NCI-H1930 (cell line): ENCODE results near the gene KANK2.
"Not testable (repeated sequence)": the region's sequence is repeated elsewhere in the genome, so short reads cannot be mapped to it uniquely, and the experiment has no call there.

Source experiments
- DNase-seq, 2 experiments: peaks; one replicate each; lab custom pipeline; 2025; lab: John Stamatoyannopoulos, UW

The KANK2 gene

DNA sequence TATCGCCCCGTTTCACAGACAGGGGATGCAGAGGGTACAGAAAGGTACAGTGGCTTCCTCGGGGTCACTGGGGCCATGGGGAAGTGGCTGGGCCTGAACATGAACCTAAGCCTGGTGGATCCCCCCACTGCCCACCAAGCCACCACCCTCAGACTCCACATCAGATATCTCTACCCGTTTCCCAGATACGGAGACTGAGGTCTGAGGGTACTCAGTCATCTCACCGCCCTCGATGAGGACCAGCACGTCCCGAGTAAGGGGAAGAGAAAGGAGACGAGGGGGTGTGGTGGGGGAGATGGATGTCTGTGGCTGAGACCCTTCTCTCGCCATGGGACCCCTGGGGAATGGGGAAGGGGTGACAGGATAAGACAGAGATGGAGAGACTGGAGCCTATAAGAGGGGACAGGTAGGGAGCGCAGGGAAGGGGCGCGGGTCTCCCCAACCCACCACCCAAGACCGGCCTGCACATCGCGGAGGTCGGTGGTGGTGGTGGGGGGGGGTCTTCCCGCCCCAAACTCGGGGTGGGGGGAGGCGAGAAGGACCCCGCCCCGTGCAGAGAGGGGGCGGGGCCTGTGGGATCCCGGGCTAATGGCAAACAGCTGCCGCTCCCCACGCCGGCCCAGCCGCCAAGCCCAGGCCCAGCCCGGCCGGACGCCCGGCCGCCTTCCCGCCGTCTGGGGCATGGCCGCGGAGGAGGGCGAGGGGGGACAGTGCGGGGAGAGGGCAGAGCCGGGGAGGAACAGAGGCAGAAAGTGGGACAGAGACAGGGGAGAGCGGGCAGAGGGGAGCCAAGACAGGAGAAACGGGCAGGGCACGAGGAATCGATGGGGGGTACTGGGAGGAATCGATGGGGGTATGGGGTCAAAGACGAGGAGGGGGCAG, 698 bp downstream of the KANK2 start:
- DNase-seq, result no peak

DNA sequence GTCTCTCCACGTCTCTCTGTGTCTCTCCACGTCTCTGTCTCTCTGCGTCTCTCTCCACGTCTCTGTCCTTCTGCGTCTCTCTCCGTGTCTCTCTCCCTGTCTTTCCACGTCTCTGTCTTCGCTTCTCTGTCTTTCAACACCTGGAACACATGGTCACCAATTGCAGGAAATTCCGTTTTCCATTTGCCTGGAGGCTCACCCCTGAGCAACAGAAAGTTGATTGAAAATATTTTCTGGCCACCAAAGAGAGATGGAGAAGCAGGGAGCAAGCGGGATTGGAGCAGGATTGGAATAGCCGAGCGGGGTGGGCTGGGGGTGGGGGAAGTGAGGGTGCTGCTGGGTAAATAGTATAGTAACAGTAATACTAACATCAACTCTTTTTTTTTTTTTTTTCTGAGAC, 1.7 kb downstream of the KANK2 start:
- DNase-seq, result no peak

DNA sequence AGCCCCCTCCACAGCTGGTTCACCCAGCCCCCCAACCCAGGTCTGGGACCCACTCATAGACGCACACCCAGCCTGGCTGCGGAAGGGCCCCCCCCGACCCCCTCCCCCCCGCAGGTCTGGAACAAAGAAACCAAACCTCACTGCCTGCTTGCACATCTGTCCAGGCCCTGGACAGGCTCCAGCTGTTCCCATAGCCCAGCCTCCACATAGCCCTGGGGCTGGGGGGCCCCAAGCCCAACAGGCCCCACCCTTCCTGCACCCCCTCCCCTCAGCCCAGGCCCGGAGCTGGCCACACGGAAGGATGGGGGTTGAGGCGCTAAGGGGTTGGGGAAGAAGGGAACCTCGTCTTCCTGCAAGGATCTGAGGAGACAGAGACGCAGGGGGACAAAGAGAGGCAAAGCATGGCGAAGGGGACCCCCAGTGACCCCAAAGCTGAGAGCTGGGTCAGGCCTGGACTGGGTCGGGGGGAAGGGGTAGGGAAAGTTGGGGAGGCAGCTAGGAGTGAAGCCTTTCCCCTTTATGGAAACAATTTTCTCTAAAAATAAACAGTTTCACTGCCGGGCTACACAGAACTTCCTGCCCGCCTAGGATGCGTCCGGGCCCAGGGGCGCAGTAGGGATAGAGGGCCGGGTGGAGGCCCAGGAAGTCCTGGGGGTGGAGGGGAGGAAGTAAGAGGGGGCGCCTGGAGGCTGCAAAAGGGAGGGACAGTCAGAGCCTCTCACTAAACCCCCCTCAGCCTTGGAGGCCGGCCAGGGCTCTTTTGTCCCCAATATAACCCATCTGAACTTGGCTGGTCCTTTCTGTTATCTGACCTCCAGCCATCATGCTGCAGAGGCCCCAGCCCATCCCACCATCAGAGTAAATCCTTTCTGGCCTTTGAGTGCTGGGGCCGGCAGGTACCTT, 2.4 kb downstream of the KANK2 start:
- no peak for DNase-seq

DNA sequence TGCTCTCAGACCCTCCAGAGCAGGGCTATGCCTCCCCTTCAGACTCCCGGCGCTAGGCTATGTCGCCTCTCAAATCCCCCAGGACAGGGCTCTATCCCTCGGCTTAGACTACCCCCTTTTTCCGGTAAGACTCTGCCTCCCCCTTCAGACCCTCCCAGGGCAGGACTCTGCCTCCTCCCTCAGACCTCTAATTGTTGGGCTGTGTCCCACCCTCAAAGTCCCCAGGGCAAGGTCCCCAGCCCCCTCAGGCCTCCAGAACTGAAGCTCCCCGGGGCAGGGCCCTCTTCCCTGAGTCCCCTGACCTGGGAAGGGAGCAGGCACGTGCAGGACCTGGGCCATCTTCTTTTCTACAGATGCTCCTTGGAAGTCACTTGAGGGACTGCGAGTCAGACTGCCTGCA, 3.2 kb downstream of the KANK2 start:
- DNase-seq, result no peak

DNA sequence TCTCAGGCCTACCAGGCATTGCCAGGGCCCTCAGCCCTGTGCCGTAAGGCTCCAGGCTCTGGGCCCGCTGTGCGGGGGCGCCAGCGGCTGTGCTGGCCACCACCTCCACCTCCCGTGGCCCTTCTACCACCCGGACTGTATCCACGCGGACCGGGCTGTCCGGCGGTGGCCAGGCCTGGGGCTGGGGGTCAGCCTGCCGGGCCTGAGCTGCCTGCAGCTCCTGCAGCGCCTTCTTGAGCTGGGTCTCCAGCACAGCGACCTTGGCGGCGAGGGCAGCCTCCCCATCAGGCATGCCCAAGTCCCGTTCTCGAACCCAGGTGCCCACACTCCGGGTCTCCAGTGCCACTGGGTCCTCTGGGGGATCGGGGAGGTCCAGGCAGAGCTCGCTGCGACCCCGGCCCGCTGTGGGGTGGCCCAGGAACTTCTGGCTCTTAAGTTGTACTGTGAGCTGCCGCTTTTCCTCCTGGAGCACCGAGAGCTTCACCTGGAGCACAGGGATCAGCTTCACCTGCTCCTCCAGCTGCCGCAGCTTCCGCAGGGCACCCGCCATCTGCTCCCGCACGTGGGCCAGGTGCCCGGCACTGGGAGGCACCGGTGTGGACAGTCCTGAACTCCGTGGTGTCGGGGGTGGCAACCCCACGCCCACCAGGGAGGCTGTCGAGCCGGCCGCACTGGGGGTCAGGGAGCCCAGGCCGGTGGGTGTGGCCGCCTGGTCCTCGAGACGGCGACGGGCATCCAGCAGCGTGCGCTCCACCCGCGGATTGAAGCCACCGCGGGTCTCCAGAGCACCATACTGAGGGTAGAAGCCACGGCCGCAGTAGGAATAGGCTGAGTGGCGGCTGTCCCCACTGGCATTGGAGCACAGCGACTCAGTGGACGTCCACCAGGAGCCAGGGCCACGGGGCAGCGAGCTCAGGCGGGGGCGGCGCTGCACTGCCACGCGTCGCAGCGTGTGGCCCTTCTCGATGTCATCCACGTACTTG, 4.1 kb downstream of the KANK2 start:
- DNase-seq, result no peak

DNA sequence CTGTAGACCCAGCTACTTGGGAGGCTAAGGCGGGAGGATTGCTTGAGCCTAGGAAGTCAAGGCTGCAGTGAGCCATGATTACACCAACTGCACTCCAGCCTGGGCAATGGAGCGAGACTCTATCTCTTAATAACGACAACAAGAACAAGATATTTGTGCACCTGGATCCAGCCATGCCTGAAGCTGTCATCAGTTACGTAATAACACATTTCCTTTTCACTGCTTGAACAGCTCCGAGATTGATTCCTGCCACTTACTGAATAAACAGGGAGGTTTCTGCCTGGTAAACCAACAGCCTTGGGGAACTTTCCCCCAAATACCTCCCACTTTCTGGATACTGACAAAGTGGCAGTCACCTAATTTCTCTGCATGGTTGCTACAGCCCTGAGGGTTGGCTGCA, 5.4 kb downstream of the KANK2 start:
- no peak for DNase-seq

DNA sequence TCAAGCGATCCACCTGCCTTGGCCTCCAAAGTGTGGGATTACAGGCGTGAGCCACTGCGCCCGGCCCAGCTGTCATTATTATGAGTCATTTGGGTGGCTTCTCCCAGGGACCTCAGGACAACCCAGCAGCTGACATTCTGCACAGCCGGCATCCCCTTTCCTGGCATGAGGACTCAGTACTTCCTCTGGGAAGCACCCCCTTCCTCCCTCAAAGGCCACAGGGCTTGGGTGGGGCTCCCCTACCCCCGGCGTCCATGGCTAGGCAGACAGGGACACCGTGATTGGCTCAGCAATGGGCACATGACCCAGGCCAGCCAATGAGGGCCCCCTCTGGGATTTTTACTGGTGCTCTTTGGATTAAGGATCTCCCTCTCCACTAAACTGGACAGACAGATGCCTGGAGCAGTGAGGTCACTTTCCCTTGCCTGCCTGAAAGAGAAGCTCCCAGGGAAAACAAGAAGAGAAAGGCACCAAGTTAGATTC, 6.0 kb downstream of the KANK2 start:
- no peak for DNase-seq

DNA sequence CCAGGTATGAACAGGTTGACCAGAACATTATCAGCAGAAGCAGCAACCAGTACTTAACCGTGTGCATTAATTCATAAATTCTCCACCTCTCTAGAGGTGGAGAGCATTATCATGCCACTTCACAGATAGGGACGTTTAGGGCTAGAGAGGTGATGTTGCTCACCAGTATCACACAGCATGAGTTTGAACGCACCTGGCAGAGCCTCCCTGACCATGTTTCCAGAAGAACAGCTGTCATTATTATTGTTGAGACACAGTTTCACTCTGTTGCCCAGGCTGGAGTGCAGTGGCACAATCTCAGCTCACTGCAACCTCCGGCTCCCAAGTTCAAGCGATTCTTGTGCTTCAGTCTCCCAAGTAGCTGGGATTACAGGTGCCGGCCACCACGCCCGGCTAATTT, 6.8 kb downstream of the KANK2 start:
- no peak for DNase-seq

DNA sequence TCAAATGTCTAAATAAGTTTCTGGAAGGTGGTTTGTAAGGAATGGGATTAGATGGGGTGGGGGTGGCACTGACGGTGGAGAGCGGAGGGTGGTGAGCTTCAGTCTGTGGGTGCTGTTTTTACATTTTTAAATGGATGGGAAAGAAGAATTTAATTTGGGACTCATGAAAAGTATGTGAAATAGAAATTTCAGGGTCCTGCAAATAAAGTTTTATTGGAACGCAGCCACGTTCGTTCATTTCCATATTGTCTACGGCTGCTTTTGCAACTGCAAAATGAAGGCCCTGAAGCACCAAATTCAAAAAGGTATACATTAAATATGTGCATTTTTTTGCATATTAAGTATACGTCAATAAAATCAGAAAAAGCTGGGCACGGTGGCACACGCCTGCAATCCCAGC, 9.9 kb downstream of the KANK2 start:
- no peak for DNase-seq

DNA sequence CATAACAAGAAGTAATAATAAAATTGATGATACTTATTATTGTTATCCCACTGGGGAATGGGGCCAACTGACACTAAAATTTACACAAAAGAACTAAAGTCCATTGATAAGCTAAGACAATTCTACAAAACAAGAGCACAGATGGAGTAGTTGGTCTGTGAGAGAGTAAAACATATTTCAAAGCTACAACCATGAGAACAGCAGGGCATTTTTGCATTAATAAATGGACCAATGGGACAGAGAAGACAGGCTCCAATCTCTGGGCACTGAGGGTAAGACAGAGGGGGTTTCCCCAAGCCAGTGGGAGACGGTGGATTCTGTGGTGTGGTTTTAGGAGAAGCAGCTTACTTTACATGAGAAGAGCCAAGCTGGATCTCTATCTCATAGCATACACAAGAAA, 14.4 kb downstream of the KANK2 start:
- DNase-seq, result no peak

DNA sequence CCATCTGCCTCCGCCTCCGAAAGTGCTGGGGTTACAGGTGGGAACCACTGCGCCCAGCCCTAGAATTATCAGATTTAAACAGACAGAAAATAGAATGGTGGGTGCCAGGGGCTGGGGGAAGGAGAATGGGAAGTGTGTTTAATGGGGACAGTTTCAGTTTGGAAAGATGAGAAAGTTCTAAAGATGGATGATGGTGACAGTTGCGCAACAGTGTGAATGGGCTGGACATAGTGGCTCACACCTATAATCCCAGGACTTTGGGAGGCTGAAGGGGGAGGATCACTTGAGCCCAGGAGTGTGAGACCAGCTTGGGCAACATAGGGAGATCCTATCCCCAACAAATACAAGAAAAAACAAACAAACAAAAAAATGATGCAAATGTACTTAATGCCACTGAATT, 15.9 kb downstream of the KANK2 start:
- no peak for DNase-seq

DNA sequence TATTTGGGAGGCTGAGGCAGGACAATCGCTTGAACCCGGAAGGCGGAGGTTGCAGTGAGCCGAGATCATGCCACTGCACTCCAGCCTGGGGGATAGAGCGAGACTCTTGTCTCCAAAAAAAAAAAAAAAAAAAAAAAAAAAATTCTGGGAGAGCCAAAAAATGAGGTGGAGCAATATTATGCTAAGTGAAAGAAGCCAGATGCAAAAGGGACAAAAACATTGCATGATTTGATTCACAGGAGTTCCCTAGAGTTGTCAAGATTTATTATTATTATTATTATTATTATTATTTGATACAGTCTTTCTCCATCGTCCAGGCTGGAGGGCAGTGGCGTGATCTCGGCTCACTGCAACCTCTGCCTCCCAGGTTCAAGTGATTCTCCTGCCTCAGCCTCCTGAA, 16.4 kb downstream of the KANK2 start:
- not testable (repeated sequence) for DNase-seq

DNA sequence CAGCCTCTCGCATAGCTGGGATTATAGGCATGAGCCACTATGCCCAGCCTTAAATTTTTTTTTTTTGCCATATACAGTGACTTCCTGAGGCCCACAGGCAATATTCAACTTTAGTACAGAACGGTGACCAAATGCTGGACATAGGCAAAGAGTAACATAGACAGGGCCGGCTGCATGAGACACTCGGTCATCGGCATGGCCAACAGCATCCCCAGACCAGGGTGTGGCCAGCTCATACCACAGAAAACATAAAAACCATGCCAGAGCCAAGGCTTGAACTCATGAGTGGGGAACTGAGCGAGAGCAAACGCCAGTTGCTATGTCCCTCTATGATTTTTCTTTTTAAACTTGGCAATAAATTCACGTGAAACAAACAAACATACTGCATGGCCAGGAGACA, 17.0 kb downstream of the KANK2 start:
- no peak for DNase-seq

DNA sequence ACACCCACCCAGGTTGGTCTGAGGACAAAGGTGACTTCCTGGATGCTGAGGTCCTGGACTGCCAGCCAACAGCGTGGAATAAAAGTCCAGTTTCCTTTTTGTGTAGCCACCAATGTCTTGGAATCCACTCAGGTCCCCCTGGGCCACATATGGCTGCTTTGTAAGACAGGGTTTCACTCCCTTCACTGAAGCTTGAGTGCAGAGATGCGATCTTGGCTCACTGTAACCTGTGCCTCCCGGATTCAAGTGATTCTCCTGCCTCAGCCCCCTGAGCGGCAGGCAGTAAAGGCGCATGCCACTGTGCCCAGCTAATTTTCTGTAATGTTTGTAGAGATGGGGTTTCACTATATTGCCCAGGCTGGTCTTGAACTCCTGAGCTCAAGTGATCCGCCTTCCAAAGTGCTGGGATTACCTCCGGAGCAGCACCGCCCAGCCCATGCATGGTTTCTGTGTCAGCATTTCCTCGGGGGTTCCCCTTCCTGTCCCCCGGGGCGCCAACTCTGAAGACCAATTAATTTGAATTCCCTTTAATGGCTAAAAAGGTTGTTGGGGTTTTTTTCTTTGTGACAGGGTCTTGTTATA, 17.5 kb downstream of the KANK2 start:
- DNase-seq, result no peak

DNA sequence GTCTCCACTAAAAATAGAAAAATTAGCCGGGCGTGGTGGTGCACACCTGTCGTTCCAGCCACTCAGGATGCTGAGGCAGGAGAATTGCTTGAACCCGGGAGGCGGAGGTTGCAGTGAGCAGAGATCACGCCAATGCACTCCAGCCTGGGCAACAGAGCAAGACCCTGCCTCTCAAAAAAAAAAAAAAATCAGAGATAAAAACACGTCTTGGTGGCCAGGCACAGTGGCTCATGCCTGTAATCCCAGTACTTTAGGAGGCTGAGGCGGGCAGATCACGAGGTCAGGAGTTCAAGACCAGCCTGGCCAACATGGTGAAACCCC, 18.2 kb downstream of the KANK2 start:
- not testable (repeated sequence) for DNase-seq

DNA sequence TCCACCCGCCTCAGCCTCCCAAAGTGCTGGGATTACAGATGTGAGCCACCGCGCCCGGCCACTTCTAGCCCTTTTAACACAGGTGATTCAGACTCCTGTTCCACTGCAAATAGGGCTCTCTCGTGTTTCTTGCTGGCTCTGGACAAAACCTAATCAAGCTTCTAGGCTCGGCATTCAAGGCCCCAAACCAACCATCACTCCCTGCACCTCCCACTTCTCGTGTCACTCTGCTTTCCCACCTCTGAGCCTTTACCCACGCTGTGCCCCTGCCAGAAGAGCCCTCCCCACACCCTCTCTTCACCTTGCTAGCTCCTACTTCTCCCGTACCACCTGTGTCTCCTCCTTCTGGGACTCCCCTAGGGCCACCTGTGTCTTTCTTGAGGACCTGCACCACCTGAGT, 19.8 kb downstream of the KANK2 start:
- DNase-seq, result no peak

DNA sequence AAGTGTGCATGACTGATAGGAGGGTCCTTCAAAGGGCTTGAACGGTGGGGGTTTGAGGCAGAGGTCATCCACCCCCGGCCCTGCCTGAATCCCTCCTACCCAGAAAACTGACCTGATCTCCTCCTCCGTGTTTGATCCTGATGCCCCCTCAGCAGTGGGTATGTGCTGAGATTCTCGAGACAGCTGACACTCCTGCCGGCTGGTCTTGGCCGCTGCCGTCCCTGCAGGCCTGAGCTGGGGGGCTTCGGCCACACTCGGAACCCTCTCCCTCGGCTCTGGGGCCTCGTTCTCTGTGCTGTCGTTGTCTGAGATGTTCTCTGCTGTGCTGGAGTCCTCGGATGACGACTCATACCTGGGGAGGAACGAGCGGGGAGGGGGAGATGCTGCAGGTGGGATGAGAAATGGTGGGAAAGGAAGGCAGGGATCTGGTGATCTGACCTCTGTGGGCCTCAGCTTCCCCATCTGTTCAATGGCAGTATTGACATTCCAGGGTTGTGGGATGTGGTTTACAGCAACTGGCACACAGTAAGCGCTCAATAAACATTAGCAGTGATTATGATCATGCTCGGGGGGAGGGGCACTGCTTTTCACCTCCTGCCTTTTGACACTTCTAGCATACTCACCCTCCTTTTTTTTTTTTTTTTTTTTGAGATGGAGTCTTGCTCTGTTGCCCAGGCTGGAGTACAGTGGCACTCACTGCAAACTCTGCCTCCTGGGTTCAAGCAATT, 20.7 kb downstream of the KANK2 start:
- no peak for DNase-seq

DNA sequence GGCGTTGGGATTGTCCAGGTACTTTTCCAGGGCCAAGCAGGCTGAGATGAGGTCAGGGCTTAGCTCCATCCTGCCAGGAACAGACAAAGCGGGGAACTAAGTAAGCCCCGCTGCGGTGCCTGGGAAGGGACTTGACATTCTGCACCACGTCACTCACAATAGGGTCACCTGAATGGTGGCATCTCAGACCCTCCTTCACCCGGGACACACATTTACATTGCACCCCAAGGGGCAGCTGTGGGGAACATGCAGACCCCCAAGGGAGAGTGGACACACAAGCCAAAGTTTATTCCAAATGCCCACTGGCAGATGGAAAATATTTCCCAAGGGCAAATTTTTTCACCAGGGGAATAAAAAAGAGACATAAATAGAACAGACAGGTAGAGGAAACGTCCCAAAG, 21.4 kb downstream of the KANK2 start:
- DNase-seq, result no peak

DNA sequence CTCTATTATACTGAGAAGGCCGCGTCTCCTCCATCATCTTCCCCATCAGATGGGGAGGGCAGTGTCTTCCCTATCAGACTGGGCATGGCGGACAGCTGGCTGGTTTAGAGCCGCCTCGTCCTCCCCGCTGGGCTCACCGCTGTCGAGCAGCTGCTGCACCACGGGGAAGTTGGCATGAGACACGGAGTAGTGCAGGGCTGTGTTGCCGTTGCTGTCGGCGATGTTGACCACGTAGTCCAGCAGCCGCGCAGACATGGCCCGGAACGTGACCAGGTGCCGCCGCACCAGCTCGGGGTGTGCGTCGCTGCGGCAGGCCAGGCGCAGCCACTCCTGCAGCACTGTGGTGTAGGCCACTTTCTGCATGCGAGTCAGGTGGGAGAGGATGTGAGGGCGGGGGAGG, 23.0 kb downstream of the KANK2 start:
- no peak for DNase-seq

DNA sequence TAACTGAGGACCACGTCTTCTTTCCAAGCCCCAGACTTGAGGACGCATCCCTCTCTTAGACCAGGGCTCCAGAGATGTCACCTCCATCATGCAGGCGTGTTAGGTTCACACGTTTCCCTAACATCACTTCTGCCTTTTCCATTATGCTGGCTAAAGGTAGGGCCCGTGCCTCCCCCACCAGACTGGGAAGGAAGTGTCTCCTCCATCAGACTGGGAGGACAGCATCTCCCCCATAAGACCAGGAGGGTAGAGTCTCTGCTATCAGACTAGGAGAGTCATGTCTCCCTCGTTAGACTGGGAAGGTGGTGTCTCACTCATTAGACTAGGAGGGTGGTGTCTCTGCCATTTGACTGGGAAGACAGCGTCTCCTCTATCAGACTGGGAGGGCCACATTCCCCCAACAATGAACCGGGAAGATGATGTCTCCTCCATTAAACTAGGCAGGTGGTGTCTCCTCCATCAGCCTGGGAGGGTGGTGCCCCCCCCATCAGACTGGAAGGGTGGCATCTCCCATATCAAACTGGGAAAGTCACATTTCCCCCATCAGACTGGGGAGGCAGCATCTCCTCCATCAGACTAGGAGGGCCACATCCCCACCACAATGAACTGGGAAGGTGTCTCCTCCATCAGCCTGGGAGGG, 23.7 kb downstream of the KANK2 start:
- DNase-seq, result no peak
